ENCODE results near the gene SLC39A11.

SLC39A11 gene

DNA sequence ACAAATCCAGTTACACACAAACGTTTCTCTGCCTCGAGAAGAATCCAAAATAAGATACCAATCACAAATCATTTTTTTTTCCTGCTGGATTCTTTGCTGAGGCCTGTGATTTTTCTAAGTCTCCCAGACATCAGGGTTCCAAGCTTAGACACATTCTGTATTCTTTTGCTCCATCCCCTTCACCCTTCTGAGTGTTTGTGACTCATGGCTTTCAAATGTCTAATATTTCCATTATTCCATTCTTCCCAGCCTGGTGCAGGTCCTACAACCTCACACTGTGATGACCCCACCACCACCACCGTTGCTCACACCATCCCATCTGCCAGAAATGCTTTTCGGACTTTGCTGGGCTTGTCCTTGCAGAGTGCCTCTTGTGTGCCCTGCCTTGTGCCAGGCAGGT lies 491.6 kb downstream of the SLC39A11 start:
- Mint-ChIP-seq H3K4me1 (peaks cover 12% of the 10 kb centered on the region), H3K27me3 (ENCODE audit: low read depth) (peaks cover 40% of the 10 kb centered on the region), H3K27ac (no peak overlapping the region), H3K9me3 (peaks cover 5% of the 10 kb centered on the region), H3K4me3 (no peak overlapping the region), H3K36me3 (ENCODE audit: low read depth) (no peaks in the 10 kb centered on the region)
- no peak for TF ChIP-seq CTCF (IDR thresholded peaks at IDR 0.05; ENCODE audit: unreplicated experiment in 3 of 3)

DNA sequence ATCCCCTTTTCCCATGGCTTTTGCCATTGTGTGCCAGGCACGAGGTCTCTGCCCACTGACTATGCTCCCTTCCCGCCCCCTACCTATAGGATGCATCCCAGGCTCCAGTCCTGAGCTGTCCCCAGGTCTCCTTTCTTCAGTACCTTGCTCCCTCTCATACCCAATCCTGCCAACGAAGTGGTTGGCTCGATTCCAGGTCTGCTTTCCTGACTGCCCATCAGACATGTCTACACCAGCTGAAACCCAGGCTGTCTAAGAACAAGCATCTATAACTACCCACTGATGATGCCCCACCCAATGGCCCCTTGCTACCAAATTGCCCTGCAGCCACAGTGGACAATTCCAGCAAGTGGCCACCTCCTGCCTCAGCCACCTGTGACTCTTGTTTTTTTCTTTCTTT lies 492.6 kb downstream of the SLC39A11 start:
- Mint-ChIP-seq H3K4me3 (no peak overlapping the region), H3K9me3 (no peaks in the 10 kb centered on the region), H3K27ac (no peak overlapping the region), H3K36me3 (ENCODE audit: low read depth) (no peaks in the 10 kb centered on the region), H3K4me1 (peaks cover 12% of the 10 kb centered on the region), H3K27me3 (ENCODE audit: low read depth) (peaks cover 42% of the 10 kb centered on the region)
- no peak for TF ChIP-seq CTCF (IDR thresholded peaks at IDR 0.05; ENCODE audit: unreplicated experiment in 3 of 3)

- no peaks in the 10 kb centered on the region for H3K9me3 Mint-ChIP-seq
- peaks cover 49% of the 10 kb centered on the region for H3K27me3 Mint-ChIP-seq (ENCODE audit: low read depth)
- H3K4me3 Mint-ChIP-seq: no peak overlapping the region
- H3K27ac Mint-ChIP-seq: no peak overlapping the region
- no peaks in the 10 kb centered on the region for H3K36me3 Mint-ChIP-seq (ENCODE audit: low read depth)
- no peak for TF ChIP-seq CTCF (IDR thresholded peaks at IDR 0.05; ENCODE audit: unreplicated experiment in 3 of 3)
- peaks cover 12% of the 10 kb centered on the region for H3K4me1 Mint-ChIP-seq
These were observed 493.8 kb downstream of the SLC39A11 start for GRCh38 chr17:72598695-72599094.

GRCh38 chr17:72597354-72598087 lies 495.0 kb downstream of the SLC39A11 start:
- H3K4me3 Mint-ChIP-seq: no peak overlapping the region
- H3K27me3 Mint-ChIP-seq (ENCODE audit: low read depth): peaks cover 42% of the 10 kb centered on the region
- peaks cover 12% of the 10 kb centered on the region for H3K4me1 Mint-ChIP-seq

More at GRCh38 chr17:72597354-72598087, 495.0 kb downstream of the SLC39A11 start:
- no peaks in the 10 kb centered on the region for H3K36me3 Mint-ChIP-seq (ENCODE audit: low read depth)
- no peaks in the 10 kb centered on the region for H3K9me3 Mint-ChIP-seq
- TF ChIP-seq CTCF (IDR thresholded peaks at IDR 0.05; ENCODE audit: unreplicated experiment in 3 of 3): no peak
- no peak overlapping the region for H3K27ac Mint-ChIP-seq
